GM18861 (cell line): ENCODE results near the gene FAM72A.
"Not testable (repeated sequence)": the region's sequence is repeated elsewhere in the genome, so short reads cannot be mapped to it uniquely, and the experiment has no call there.

Experiments used
- ATAC-seq: cut with Tn5 transposase; IDR thresholded peaks from one replicate; pipeline ENCODE4 v1.9.1; 2021; ENCODE audit not compliant: unreplicated experiment

Gene FAM72A

GRCh38 chr1:206173110-206173719 is 29.4 kb downstream of the FAM72A start:
- ATAC-seq = not testable (repeated sequence)

GRCh38 chr1:206169794-206170193 is 32.8 kb downstream of the FAM72A start:
- not testable (repeated sequence) for ATAC-seq

- not testable (repeated sequence) for ATAC-seq
Measured at GRCh38 chr1:206167350-206168029, 35.1 kb downstream of the FAM72A start.

GRCh38 chr1:206145771-206146290 is 56.8 kb downstream of the FAM72A start:
- no peak for ATAC-seq

- no peak for ATAC-seq
Measured at GRCh38 chr1:206144605-206145004, 58.0 kb downstream of the FAM72A start.

- ATAC-seq = no peak
Measured at GRCh38 chr1:206143537-206144172, 59.0 kb downstream of the FAM72A start.

- no peak for ATAC-seq
Measured at GRCh38 chr1:206142770-206143169, 59.9 kb downstream of the FAM72A start.

- no peak for ATAC-seq
Measured at GRCh38 chr1:206142011-206142410, 60.6 kb downstream of the FAM72A start.

GRCh38 chr1:206136241-206136640 is 66.4 kb downstream of the FAM72A start:
- ATAC-seq = no peak
